H9 (cell line): ENCODE data around the gene LAMB4. TPM values are rescaled to one million over a fixed set of nuclear protein-coding genes. Genes with fewer than 3 reads are reported as not detected.

Experiments used
- DNase-seq: peaks from one replicate; pipeline ENCODE4 v3.0.0-alpha.2; 2017
- H2AFZ ChIP-seq: one replicate; pipeline ENCODE4 v1.6.1; 2013; ENCODE audit warnings: mild to moderate bottlenecking, low read length, control low read depth, moderate library complexity
- H2AK5ac ChIP-seq: 2 replicates; pipeline ENCODE4 v1.6.1; 2013; ENCODE audit warnings: low read length, control low read depth, mixed read lengths; ENCODE audit not compliant: insufficient read length
- H2BK120ac ChIP-seq: one replicate; pipeline ENCODE4 v1.6.1; 2013; ENCODE audit warnings: low read depth, mild to moderate bottlenecking, low read length, control low read depth, inconsistent platforms; ENCODE audit not compliant: poor library complexity, severe bottlenecking
- H2BK12ac ChIP-seq: 2 replicates; pipeline ENCODE4 v1.6.1; 2013; ENCODE audit warnings: low read length, control low read depth, mixed read lengths, low read depth; ENCODE audit not compliant: insufficient read length
- H2BK15ac ChIP-seq: 2 replicates; pipeline ENCODE4 v1.6.1; 2013; ENCODE audit warnings: low read depth, low read length, control low read depth
- H2BK20ac ChIP-seq: one replicate; pipeline ENCODE4 v1.6.1; 2013; ENCODE audit warnings: low read depth, mild to moderate bottlenecking, low read length, control low read depth, inconsistent platforms; ENCODE audit not compliant: poor library complexity, severe bottlenecking
- H2BK5ac ChIP-seq: 2 replicates; pipeline ENCODE4 v1.6.1; 2013; ENCODE audit warnings: low read length, control low read depth, mixed read lengths; ENCODE audit not compliant: insufficient read length
- H3K14ac ChIP-seq: 2 replicates; pipeline ENCODE4 v1.6.1; 2013; ENCODE audit warnings: low read length, control low read depth; ENCODE audit not compliant: insufficient read depth
- H3K18ac ChIP-seq: 2 replicates; pipeline ENCODE4 v1.6.1; 2013; ENCODE audit warnings: low read depth, mild to moderate bottlenecking, mixed read lengths, low read length, control low read depth; ENCODE audit not compliant: insufficient read length
- H3K23ac ChIP-seq: 2 replicates; pipeline ENCODE4 v1.6.1; 2013; ENCODE audit warnings: low read length, control low read depth, mixed read lengths, low read depth; ENCODE audit not compliant: insufficient read length
- H3K23me2 ChIP-seq: 2 replicates; pipeline ENCODE4 v1.6.1; 2013; ENCODE audit warnings: low read depth, mild to moderate bottlenecking, mixed read lengths, low read length, control low read depth; ENCODE audit not compliant: insufficient read length, poor library complexity, severe bottlenecking
- H3K27ac ChIP-seq: 2 replicates; pipeline ENCODE4 v1.5.1; 2013; ENCODE audit warnings: low read length, control low read depth, mixed read lengths, low read depth; ENCODE audit not compliant: insufficient read length
- H3K27me3 ChIP-seq: 2 replicates; pipeline ENCODE4 v1.6.1; 2013; ENCODE audit warnings: low read length, control low read depth, inconsistent platforms; ENCODE audit not compliant: insufficient read depth
- H3K4ac ChIP-seq: 2 replicates; pipeline ENCODE4 v1.6.1; 2013; ENCODE audit warnings: low read depth, mild to moderate bottlenecking, control low read depth, inconsistent platforms, low read length, moderate library complexity
- H3K4me1 ChIP-seq: 2 replicates; pipeline ENCODE4 v1.6.1; 2013; ENCODE audit warnings: low read length, control low read depth, inconsistent platforms; ENCODE audit not compliant: insufficient read depth
- H3K4me2 ChIP-seq: 2 replicates; pipeline ENCODE4 v1.6.1; 2013; ENCODE audit warnings: low read length, control low read depth, mixed read lengths; ENCODE audit not compliant: insufficient read length, insufficient read depth
- H3K56ac ChIP-seq: 2 replicates; pipeline ENCODE4 v1.6.1; 2013; ENCODE audit warnings: low read depth, mild to moderate bottlenecking, mixed read lengths, low read length, control low read depth; ENCODE audit not compliant: insufficient read length
- H3K79me1 ChIP-seq: 2 replicates; pipeline ENCODE4 v1.6.1; 2013; ENCODE audit warnings: low read depth, mild to moderate bottlenecking, moderate library complexity, low read length, control low read depth, inconsistent platforms; ENCODE audit not compliant: insufficient read depth, poor library complexity, severe bottlenecking
- H3K79me2 ChIP-seq: 2 replicates; pipeline ENCODE4 v1.6.1; 2013; ENCODE audit warnings: low read length, control low read depth, inconsistent platforms; ENCODE audit not compliant: insufficient read depth
- H3K9ac ChIP-seq: 2 replicates; pipeline ENCODE4 v1.6.1; 2013; ENCODE audit warnings: low read length, control low read depth, mixed read lengths; ENCODE audit not compliant: insufficient read length; ENCODE audit errors: extremely low read depth
- H3K9me3 ChIP-seq: one replicate; pipeline ENCODE4 v1.6.1; 2013; ENCODE audit warnings: low read depth, low read length, inconsistent platforms; ENCODE audit not compliant: control insufficient read depth
- H3T11ph ChIP-seq: one replicate; pipeline ENCODE4 v1.6.1; 2013; ENCODE audit warnings: mild to moderate bottlenecking, low read length, control low read depth, inconsistent platforms
- H4K20me1 ChIP-seq: one replicate; pipeline ENCODE4 v1.6.1; 2013; ENCODE audit not compliant: control insufficient read depth, insufficient read length, insufficient read depth
- H4K5ac ChIP-seq: 2 replicates; pipeline ENCODE4 v1.6.1; 2013; ENCODE audit warnings: low read depth, mild to moderate bottlenecking, mixed read lengths, low read length, control low read depth; ENCODE audit not compliant: insufficient read length
- H4K8ac ChIP-seq: replicated peaks from 2 replicates; pipeline ENCODE4 v1.6.1; 2013; ENCODE audit warnings: low read length, control low read depth, mixed read lengths, low read depth; ENCODE audit not compliant: insufficient read length
- H4K91ac ChIP-seq: 2 replicates; pipeline ENCODE4 v1.6.1; 2013; ENCODE audit warnings: low read depth, mild to moderate bottlenecking, moderate library complexity, mixed read lengths, low read length, control low read depth; ENCODE audit not compliant: insufficient read length
- H3K27ac Mint-ChIP-seq, 3 experiments: 2 replicates in 2 of 3; 3 replicates in 1 of 3; pipeline ENCODE4 v1.8.0; 2020 to 2021; ENCODE audit warnings: mixed read lengths in 3 of 3, mild to moderate bottlenecking in 1 of 3, moderate library complexity in 1 of 3
- H3K27me3 Mint-ChIP-seq: 2 replicates; pipeline ENCODE4 v1.8.0; 2021; ENCODE audit warnings: low read depth, mild to moderate bottlenecking, moderate library complexity, mixed read lengths
- H3K36me3 Mint-ChIP-seq, 3 experiments: 2 replicates in 2 of 3; 3 replicates in 1 of 3; pipeline ENCODE4 v1.8.0; 2020 to 2021; ENCODE audit warnings: low read depth in 3 of 3, mixed read lengths in 3 of 3; ENCODE audit not compliant: insufficient read depth in 1 of 3
- H3K4me1 Mint-ChIP-seq, 2 experiments: 2 replicates each; pipeline ENCODE4 v1.8.0; 2020; ENCODE audit warnings: mixed read lengths in 2 of 2
- H3K4me3 Mint-ChIP-seq, 2 experiments: 2 replicates in 1 of 2; 3 replicates in 1 of 2; pipeline ENCODE4 v1.8.0; 2020 to 2021; ENCODE audit warnings: mild to moderate bottlenecking in 2 of 2, mixed read lengths in 2 of 2, moderate library complexity in 1 of 2
- H3K9me3 Mint-ChIP-seq, 2 experiments: 2 replicates in 1 of 2; 3 replicates in 1 of 2; pipeline ENCODE4 v1.8.0; 2020; ENCODE audit warnings: mild to moderate bottlenecking in 2 of 2, mixed read lengths in 2 of 2, moderate library complexity in 1 of 2
- CTCF ChIP-seq: fragments of 200-600 bp; sonication (generic); conservative IDR thresholded peaks from 3 replicates; pipeline ENCODE4 v1.8.0; 2021; ENCODE audit warnings: antibody characterized with exemption, mild to moderate bottlenecking
- WGBS: extraction: QIAGEN DNeasy Blood & Tissue Kit; methylation state at CpG from one replicate; pipeline ENCODE4 v1.1.7; 2013; ENCODE audit warnings: missing lambda C conversion rate, low lambda C conversion rate, mixed read lengths; ENCODE audit not compliant: insufficient read length; ENCODE audit errors: extremely low coverage; 5-methylcytosine and 5-hydroxymethylcytosine counted together
- total RNA-seq: library from RNA; stranded (reverse); gene quantifications from 2 replicates; pipeline ENCODE4 v1.2.1, GENCODE V29; 2021

The LAMB4 gene
- total RNA-seq, 1 experiment from 2014 or later, result not detected

- Histone ChIP-seq H2BK15ac (no peak overlapping the region), H3K4me1 (no peaks in the 10 kb centered on the region), H4K5ac (no peak overlapping the region), H2AFZ (no peak overlapping the region), H3K23ac (no peak overlapping the region), H3K18ac (no peak overlapping the region), H3K23me2 (no peaks in the 10 kb centered on the region), H3K14ac (no peak overlapping the region), H3K79me1 (no peaks in the 10 kb centered on the region), H2BK120ac (no peak overlapping the region), H4K8ac (no peak overlapping the region), H2BK5ac (no peak overlapping the region), H3K4ac (no peak overlapping the region), H3K79me2 (no peaks in the 10 kb centered on the region), H4K20me1 (no peaks in the 10 kb centered on the region), H2BK20ac (no peak overlapping the region), H3K4me2 (no peak overlapping the region), H2BK12ac (no peak overlapping the region), H2AK5ac (no peak overlapping the region), H4K91ac (no peak overlapping the region), H3K9ac (no peak overlapping the region), H3K9me3 (no peaks in the 10 kb centered on the region), H3T11ph (no peak overlapping the region), H3K27ac (no peak overlapping the region), H3K27me3 (no peaks in the 10 kb centered on the region), H3K56ac (no peak overlapping the region)
- Mint-ChIP-seq H3K9me3 (no peaks in the 10 kb centered on the region), H3K27ac (no peak overlapping the region), H3K36me3 (no peaks in the 10 kb centered on the region), H3K27me3 (peaks cover 6% of the 10 kb centered on the region), H3K4me1 (peaks cover 0 to 5% of the 10 kb centered on the region in 2 experiments; a peak in 1 of 4 replicates), H3K4me3 (no peak overlapping the region)
- no CpG with 5 or more reads among the region's 3 CpGs for WGBS
- DNase-seq, result no peak
- no peak for TF ChIP-seq CTCF
Observed at GRCh38 chr7:108026647-108027046, 103.5 kb downstream of the LAMB4 start.
